NCI-H526 treated with DMSO at 0.1 percent for 48 hours (cell line): ENCODE measurements around the gene SGMS1.
"Not testable (repeated sequence)": the region's sequence is repeated elsewhere in the genome, so short reads cannot be mapped to it uniquely, and the experiment has no call there.

ENCODE experiments used
- DNase-seq: peaks from one replicate; lab custom pipeline; 2025; lab: John Stamatoyannopoulos, UW

SGMS1 gene

GRCh38 chr10:50536617-50537240 is 87.0 kb downstream of the SGMS1 start:
- DNase-seq, result no peak

- DNase-seq, result not testable (repeated sequence)
Measured at GRCh38 chr10:50534748-50535376, 88.9 kb downstream of the SGMS1 start.

GRCh38 chr10:50533296-50533695 is 90.5 kb downstream of the SGMS1 start:
- no peak for DNase-seq

GRCh38 chr10:50531388-50532077 is 92.2 kb downstream of the SGMS1 start:
- no peak for DNase-seq

- DNase-seq, result no peak
Measured at GRCh38 chr10:50529660-50530059, 94.1 kb downstream of the SGMS1 start.

GRCh38 chr10:50528206-50528605 is 95.5 kb downstream of the SGMS1 start:
- DNase-seq, result no peak

GRCh38 chr10:50527442-50528043 is 96.2 kb downstream of the SGMS1 start:
- DNase-seq, result no peak

- no peak for DNase-seq
Measured at GRCh38 chr10:50526185-50526584, 97.6 kb downstream of the SGMS1 start.

- no peak for DNase-seq
Measured at GRCh38 chr10:50523357-50523756, 100.4 kb downstream of the SGMS1 start.

- DNase-seq, result no peak
Measured at GRCh38 chr10:50522908-50523307, 100.8 kb downstream of the SGMS1 start.

GRCh38 chr10:50520115-50520514 is 103.6 kb downstream of the SGMS1 start:
- no peak for DNase-seq

- DNase-seq, result no peak
Measured at GRCh38 chr10:50517626-50518025, 106.1 kb downstream of the SGMS1 start.

GRCh38 chr10:50516171-50516570 is 107.6 kb downstream of the SGMS1 start:
- DNase-seq, result no peak

GRCh38 chr10:50515420-50515819 is 108.3 kb downstream of the SGMS1 start:
- no peak for DNase-seq

- no peak for DNase-seq
Measured at GRCh38 chr10:50514995-50515394, 108.8 kb downstream of the SGMS1 start.

- DNase-seq, result no peak
Measured at GRCh38 chr10:50513956-50514355, 109.8 kb downstream of the SGMS1 start.

GRCh38 chr10:50512743-50513416 is 110.9 kb downstream of the SGMS1 start:
- no peak for DNase-seq

GRCh38 chr10:50512214-50512595 is 111.6 kb downstream of the SGMS1 start:
- no peak for DNase-seq

GRCh38 chr10:50511492-50512213 is 112.1 kb downstream of the SGMS1 start:
- DNase-seq, result no peak

GRCh38 chr10:50510517-50511473 is 113.0 kb downstream of the SGMS1 start:
- no peak for DNase-seq
